ENCODE data around the gene CDKN2B-AS1. TPM values are rescaled to one million over a fixed set of nuclear protein-coding genes. Genes with fewer than 3 reads are reported as not detected.

The CDKN2B-AS1 gene
- total and polyA plus RNA-seq, 2 of the 13 experiments (the other 11 are each of a cell fraction or from before 2014, with no cell fraction given) = 0.64 to 2.3 TPM

DNA sequence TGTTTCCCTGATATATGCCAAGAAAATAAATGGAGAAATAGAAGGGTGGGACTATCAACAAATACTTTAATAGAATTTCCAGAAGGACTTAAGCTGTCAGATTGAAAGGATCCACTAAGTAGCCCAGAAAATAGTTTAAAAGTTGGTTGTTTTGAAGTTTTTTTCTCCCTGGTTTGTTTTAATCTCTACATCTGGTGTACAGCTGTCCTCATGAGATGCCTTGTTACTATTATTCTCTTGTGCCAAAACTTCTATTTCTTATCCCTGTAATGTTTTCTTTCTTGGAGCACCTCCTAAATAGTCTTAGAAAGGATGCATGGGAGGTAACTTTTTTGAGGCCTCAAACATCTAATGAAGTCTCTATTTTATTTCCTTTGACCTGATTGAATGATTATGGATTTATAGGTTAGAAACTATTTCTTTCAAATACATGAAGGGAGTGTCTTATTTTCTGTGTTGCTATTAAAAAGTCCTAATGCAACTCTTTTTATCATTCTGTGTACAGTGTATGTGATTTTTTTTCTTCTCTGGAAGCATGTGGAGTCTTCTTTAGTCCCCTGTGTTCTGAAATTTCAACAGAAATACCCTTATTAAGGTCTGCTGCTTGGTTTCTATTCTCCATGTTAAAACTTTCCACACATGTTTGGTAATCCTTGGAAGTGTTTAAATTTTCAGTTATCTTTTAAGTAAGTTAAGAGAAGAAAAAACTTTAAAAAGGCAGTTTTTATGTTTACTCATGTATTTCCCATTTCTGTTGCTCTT is 154.5 kb downstream of the CDKN2B-AS1 start:
- DNase-seq (ENCODE audit: low spot score) (no peak), ATAC-seq (no peak), FAIRE-seq (no peak)
- in situ Hi-C loops (cut with HindIII; ENCODE audit: extremely low pct_ligation_motif_present, low pct_unique_long_range_greater_than_20kb) = no loop called here
- H3K27me3 ChIP-seq (ENCODE audit: control insufficient read depth in 1 of 2, insufficient read depth in 2 of 2, low read length in 2 of 2) = 0 out of 5 replicates have a peak, but pooled peaks cover 0 to 1% of the 10 kb centered on the region in 2 experiments
- H4K20me1 ChIP-seq (ENCODE audit: insufficient read depth, low read length) = no peaks in the 10 kb centered on the region
- intact Hi-C loops (cut with micrococcal nuclease; ENCODE audit: unreplicated experiment) = no loop called here
- H3K36me3 ChIP-seq (replicated peaks in 1 of 2; ENCODE audit: control insufficient read depth in 1 of 2, insufficient read depth in 2 of 2, low read length in 2 of 2) = no peaks in the 10 kb centered on the region
- BruUV-seq (replicated peaks) = no TSS peak
- no peak overlapping the region for H3K4me2 ChIP-seq (ENCODE audit: low read depth, low read length)
- no peaks in the 10 kb centered on the region for H3K79me2 ChIP-seq (ENCODE audit: insufficient read depth, low read length)
- no peak overlapping the region for H3K27ac ChIP-seq (ENCODE audit: extremely low read length, insufficient read depth, low read length)
- H3K4me3 ChIP-seq (replicated peaks in 1 of 3; ENCODE audit: insufficient read depth in 1 of 3, low read depth in 2 of 3, low read length in 3 of 3) = no peak overlapping the region
- POLR2A ChIA-PET = no interaction called here
- H3K4me1 ChIP-seq (ENCODE audit: insufficient read depth, low read length) = no peaks in the 10 kb centered on the region
- TF ChIP-seq ATRX (CRISPR knock-in tag; IDR thresholded peaks at IDR 0.05; ENCODE audit: borderline replicate concordance) (no peak), HDAC1 (CRISPR knock-in tag; IDR thresholded peaks at IDR 0.05) (no peak), SCMH1 (CRISPR knock-in tag; IDR thresholded peaks at IDR 0.05; ENCODE audit: borderline replicate concordance) (no peak), ZNF3 (CRISPR knock-in tag; IDR thresholded peaks at IDR 0.05) (no peak), SNAI1 (CRISPR knock-in tag; IDR thresholded peaks at IDR 0.05; ENCODE audit: borderline replicate concordance) (no peak), RBAK (CRISPR knock-in tag; IDR thresholded peaks at IDR 0.05) (no peak), ZNF841 (CRISPR knock-in tag; IDR thresholded peaks at IDR 0.05; ENCODE audit: borderline replicate concordance) (no peak), ZNF775 (CRISPR knock-in tag; IDR thresholded peaks at IDR 0.05; ENCODE audit: borderline replicate concordance) (no peak)
- TF ChIP-seq, protein P1, sequence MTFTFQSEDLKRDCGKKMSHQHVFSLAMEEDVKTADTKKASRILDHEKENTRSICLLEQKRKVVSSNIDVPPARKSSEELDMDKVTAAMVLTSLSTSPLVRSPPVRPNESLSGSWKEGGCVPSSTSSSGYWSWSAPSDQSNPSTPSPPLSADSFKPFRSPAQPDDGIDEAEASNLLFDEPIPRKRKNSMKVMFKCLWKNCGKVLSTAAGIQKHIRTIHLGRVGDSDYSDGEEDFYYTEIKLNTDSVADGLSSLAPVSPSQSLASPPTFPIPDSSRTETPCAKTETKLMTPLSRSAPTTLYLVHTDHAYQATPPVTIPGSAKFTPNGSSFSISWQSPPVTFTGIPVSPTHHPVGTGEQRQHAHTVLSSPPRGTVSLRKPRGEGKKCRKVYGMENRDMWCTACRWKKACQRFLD (CRISPR knock-in tag; IDR thresholded peaks at IDR 0.05; ENCODE audit: borderline replicate concordance) = no peak
- no peak overlapping the region for H3K9ac ChIP-seq (ENCODE audit: insufficient read depth, low read depth, low read length)
- no peak overlapping the region for H2AFZ ChIP-seq (ENCODE audit: low read length)
- no peaks in the 10 kb centered on the region for H3K9me3 ChIP-seq (ENCODE audit: low read length)
- CTCF ChIA-PET (ENCODE audit: low intra/inter-chr PET ratio, low total read pairs) = no interaction called here

Data from HepG2 (cell line).